Mammary epithelial cell (primary cell): ENCODE measurements around the gene PBXIP1.

ENCODE experiments used
- EZH2 ChIP-seq: IDR thresholded peaks from 2 replicates; pipeline ENCODE4 v1.6.1; 2012; ENCODE audit warnings: low read length, inconsistent platforms, borderline replicate concordance
- TF ChIP-seq, protein P1 (sequence below), 2 donors: IDR thresholded peaks in 1 of 2; conservative IDR thresholded peaks in 1 of 2; 2 replicates each; pipeline ENCODE4 v1.5.1; 2011 to 2012; ENCODE audit warnings: inconsistent platforms in 2 of 2, low read length in 2 of 2, mild to moderate bottlenecking in 2 of 2, control low read depth in 1 of 2, low read depth in 1 of 2; ENCODE audit not compliant: insufficient read depth in 1 of 2; ENCODE audit errors: extremely low read depth in 1 of 2

DNA sequence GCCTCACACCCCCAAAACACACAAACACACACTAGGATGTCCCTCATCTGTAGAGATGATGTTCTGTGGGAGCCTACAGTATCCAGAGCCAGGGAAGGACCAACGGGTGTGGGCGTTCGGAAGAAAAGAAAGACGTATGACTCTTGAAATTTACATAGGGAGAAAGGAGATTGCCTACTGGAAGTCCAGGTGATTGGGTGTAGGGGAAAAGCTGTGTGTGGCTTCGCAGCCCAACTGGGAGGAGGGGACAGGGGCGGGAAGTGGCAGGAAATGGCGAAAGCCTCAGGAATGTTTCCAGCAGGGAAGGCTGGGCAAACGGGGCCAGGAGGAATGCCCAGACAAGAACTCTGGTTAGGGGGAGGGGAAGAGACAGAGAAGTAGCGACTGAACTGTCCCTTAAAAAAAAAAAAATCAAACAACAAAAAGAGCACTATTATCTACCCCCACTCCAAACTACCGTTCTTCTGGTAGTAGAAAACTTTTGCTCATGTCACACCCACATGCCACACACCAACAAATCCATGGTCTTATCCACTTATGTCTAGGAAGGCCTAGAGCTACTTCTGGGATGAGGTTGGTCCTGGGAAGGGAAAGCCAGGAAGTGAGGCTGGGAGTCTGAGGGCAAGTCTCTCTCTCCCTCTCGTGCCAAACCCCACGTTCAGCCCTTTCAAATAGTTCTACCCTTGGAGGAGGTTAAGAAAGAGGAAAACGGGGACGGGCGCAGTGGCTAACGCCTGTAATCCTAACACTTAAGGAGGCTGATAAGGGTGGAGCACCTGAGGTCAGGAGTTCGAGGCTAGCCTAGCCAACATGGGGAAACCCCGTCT is 16.8 kb upstream of the PBXIP1 start:
- TF ChIP-seq, protein P1, sequence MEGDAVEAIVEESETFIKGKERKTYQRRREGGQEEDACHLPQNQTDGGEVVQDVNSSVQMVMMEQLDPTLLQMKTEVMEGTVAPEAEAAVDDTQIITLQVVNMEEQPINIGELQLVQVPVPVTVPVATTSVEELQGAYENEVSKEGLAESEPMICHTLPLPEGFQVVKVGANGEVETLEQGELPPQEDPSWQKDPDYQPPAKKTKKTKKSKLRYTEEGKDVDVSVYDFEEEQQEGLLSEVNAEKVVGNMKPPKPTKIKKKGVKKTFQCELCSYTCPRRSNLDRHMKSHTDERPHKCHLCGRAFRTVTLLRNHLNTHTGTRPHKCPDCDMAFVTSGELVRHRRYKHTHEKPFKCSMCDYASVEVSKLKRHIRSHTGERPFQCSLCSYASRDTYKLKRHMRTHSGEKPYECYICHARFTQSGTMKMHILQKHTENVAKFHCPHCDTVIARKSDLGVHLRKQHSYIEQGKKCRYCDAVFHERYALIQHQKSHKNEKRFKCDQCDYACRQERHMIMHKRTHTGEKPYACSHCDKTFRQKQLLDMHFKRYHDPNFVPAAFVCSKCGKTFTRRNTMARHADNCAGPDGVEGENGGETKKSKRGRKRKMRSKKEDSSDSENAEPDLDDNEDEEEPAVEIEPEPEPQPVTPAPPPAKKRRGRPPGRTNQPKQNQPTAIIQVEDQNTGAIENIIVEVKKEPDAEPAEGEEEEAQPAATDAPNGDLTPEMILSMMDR (conservative IDR thresholded peaks at IDR 0.05 in 1 of 2, IDR thresholded peaks at IDR 0.05 in 1 of 2; ENCODE audit: extremely low read depth in 1 of 2, insufficient read depth in 1 of 2, low read depth in 1 of 2, low read length in 2 of 2) = no peak
- no peak for TF ChIP-seq EZH2
